Ovary (tissue), 3 donors: ENCODE measurements around the gene DUT.

Experiments
- EP300 ChIP-seq: sonication (generic); formaldehyde crosslinking; IDR thresholded peaks from one replicate; pipeline ENCODE4 v1.6.1; 2017; ENCODE audit warnings: antibody characterized with exemption
- POLR2A ChIP-seq: fragments of 450-650 bp; IDR thresholded peaks from one replicate; pipeline ENCODE4 v1.6.1; 2017; ENCODE audit warnings: antibody characterized with exemption, mild to moderate bottlenecking, moderate library complexity
- TF ChIP-seq, protein P1 (sequence below), 3 donors: fragments of 450-650 bp in 2 of 3; fragments of 200-600 bp in 1 of 3; IDR thresholded peaks; one replicate each; pipeline versions ENCODE4 v1.5.1 to v1.8.0; 2016 to 2022; ENCODE audit warnings: antibody characterized with exemption in 3 of 3, mild to moderate bottlenecking in 1 of 3
- donor health status: DM: no; HTN: no; CAD: no.

DNA sequence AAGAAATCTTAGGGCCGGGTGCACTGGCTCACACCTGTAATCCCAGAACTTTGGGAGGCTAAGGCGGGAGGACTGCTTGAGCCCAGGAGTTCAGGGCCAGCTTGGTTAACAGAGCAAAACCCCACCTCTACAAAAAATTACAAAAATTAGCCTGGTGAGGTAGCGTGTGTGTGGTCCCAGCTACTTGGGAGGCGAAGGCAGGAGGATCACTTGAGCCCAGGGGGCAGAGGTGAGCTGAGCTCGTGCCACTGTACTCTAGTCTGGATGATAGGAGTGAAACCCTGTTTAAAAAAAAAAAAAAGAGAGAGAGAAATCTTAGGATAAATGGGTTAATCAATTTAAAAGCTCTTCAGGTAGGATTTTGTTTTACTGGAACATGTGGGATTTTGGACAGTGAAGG lies 31.2 kb upstream of the DUT start:
- TF ChIP-seq, protein P1, sequence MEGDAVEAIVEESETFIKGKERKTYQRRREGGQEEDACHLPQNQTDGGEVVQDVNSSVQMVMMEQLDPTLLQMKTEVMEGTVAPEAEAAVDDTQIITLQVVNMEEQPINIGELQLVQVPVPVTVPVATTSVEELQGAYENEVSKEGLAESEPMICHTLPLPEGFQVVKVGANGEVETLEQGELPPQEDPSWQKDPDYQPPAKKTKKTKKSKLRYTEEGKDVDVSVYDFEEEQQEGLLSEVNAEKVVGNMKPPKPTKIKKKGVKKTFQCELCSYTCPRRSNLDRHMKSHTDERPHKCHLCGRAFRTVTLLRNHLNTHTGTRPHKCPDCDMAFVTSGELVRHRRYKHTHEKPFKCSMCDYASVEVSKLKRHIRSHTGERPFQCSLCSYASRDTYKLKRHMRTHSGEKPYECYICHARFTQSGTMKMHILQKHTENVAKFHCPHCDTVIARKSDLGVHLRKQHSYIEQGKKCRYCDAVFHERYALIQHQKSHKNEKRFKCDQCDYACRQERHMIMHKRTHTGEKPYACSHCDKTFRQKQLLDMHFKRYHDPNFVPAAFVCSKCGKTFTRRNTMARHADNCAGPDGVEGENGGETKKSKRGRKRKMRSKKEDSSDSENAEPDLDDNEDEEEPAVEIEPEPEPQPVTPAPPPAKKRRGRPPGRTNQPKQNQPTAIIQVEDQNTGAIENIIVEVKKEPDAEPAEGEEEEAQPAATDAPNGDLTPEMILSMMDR (IDR thresholded peaks at IDR 0.05): no peak
- TF ChIP-seq EP300 (no peak), POLR2A (no peak)
